ENCODE measurements around the gene HAPLN3. TPM values are rescaled to one million over a fixed set of nuclear protein-coding genes. Genes with fewer than 3 reads are reported as not detected.
"Not testable (repeated sequence)": the region's sequence is repeated elsewhere in the genome, so short reads cannot be mapped to it uniquely, and the experiment has no call there.

Gene HAPLN3
- total RNA-seq, 1 experiment from 2014 or later, result 42.4 TPM

DNA sequence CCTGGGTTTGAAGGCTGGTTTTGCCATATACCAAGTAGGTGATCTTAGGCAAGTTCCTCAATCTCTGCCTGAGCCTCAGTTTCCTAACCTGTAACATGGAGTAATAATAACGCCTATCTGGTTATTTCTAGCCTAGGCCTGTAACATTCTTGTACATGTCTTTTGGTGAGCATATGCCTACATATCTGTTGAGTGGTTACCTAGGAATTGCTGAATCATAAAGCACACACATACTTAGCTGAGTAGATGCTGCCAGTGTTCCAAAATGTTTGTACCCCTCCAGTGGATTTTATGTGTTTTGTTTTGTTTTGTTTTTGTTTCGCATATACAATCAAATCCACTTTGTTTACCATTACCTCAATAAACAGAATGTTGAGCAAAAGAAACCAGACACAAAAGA, 35.2 kb upstream of the HAPLN3 start:
- H2AK5ac ChIP-seq (ENCODE audit: insufficient read length, low read length), result no peak overlapping the region
- DNase-seq, result no peak
- H2BK20ac ChIP-seq (ENCODE audit: low read depth, low read length, poor library complexity, severe bottlenecking), result no peak overlapping the region
- H3K27ac Mint-ChIP-seq, result no peak overlapping the region
- no peaks in the 10 kb centered on the region for H3K4me1 ChIP-seq (ENCODE audit: insufficient read depth, low read length)
- no peak overlapping the region for H3K4ac ChIP-seq (ENCODE audit: low read depth, low read length)
- H3K36me3 Mint-ChIP-seq (ENCODE audit: insufficient read depth in 1 of 3, low read depth in 3 of 3), result peaks cover 24 to 68% (median 43%) of the 10 kb centered on the region in 3 experiments
- H3K27ac ChIP-seq (ENCODE audit: insufficient read length, low read depth, low read length), result no peak overlapping the region
- no peak overlapping the region for H3T11ph ChIP-seq (ENCODE audit: low read length)
- no peaks in the 10 kb centered on the region for H3K27me3 ChIP-seq (ENCODE audit: insufficient read depth, low read length)
- H4K8ac ChIP-seq (replicated peaks; ENCODE audit: insufficient read length, low read depth, low read length), result no peak overlapping the region
- no CpG with 5 or more reads among the region's 2 CpGs for WGBS (ENCODE audit: extremely low coverage, insufficient read length, low lambda C conversion rate)
- H3K9ac ChIP-seq (ENCODE audit: extremely low read depth, insufficient read length, low read length), result no peak overlapping the region
- no peak overlapping the region for H2AFZ ChIP-seq (ENCODE audit: low read length)
- H2BK12ac ChIP-seq (ENCODE audit: insufficient read length, low read depth, low read length), result no peak overlapping the region
- H2BK120ac ChIP-seq (ENCODE audit: low read depth, low read length, poor library complexity, severe bottlenecking), result no peak overlapping the region
- no peak overlapping the region for H2BK5ac ChIP-seq (ENCODE audit: insufficient read length, low read length)
- H3K23me2 ChIP-seq (ENCODE audit: insufficient read length, low read depth, low read length, poor library complexity, severe bottlenecking), result no peaks in the 10 kb centered on the region
- no peak overlapping the region for H3K4me2 ChIP-seq (ENCODE audit: insufficient read depth, insufficient read length, low read length)
- peaks cover 9% of the 10 kb centered on the region for H3K9me3 ChIP-seq (ENCODE audit: control insufficient read depth, low read depth, low read length)
- H3K4me1 Mint-ChIP-seq, result peaks cover 19 to 29% of the 10 kb centered on the region in 2 experiments
- H3K18ac ChIP-seq (ENCODE audit: insufficient read length, low read depth, low read length), result no peak overlapping the region
- H3K79me2 ChIP-seq (ENCODE audit: insufficient read depth, low read length), result no peaks in the 10 kb centered on the region
- TF ChIP-seq, protein P1, sequence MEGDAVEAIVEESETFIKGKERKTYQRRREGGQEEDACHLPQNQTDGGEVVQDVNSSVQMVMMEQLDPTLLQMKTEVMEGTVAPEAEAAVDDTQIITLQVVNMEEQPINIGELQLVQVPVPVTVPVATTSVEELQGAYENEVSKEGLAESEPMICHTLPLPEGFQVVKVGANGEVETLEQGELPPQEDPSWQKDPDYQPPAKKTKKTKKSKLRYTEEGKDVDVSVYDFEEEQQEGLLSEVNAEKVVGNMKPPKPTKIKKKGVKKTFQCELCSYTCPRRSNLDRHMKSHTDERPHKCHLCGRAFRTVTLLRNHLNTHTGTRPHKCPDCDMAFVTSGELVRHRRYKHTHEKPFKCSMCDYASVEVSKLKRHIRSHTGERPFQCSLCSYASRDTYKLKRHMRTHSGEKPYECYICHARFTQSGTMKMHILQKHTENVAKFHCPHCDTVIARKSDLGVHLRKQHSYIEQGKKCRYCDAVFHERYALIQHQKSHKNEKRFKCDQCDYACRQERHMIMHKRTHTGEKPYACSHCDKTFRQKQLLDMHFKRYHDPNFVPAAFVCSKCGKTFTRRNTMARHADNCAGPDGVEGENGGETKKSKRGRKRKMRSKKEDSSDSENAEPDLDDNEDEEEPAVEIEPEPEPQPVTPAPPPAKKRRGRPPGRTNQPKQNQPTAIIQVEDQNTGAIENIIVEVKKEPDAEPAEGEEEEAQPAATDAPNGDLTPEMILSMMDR (conservative IDR thresholded peaks at IDR 0.05), result no peak
- H3K9me3 Mint-ChIP-seq, result peaks cover 50 to 66% of the 10 kb centered on the region in 2 experiments
- no peak overlapping the region for H2BK15ac ChIP-seq (ENCODE audit: low read depth, low read length)
- H4K91ac ChIP-seq (ENCODE audit: insufficient read length, low read depth, low read length), result no peak overlapping the region
- no peak overlapping the region for H3K14ac ChIP-seq (ENCODE audit: insufficient read depth, low read length)
- no peaks in the 10 kb centered on the region for H4K20me1 ChIP-seq (ENCODE audit: control insufficient read depth, insufficient read depth, insufficient read length)
- H3K23ac ChIP-seq (ENCODE audit: insufficient read length, low read depth, low read length), result no peak overlapping the region
- H3K27me3 Mint-ChIP-seq (ENCODE audit: low read depth), result peaks cover 1% of the 10 kb centered on the region; the same call in 1 of the 2 replicates
- no peak overlapping the region for H3K4me3 Mint-ChIP-seq
- H3K79me1 ChIP-seq (ENCODE audit: insufficient read depth, low read depth, low read length, poor library complexity, severe bottlenecking), result no peaks in the 10 kb centered on the region
- no peak overlapping the region for H4K5ac ChIP-seq (ENCODE audit: insufficient read length, low read depth, low read length)
- no peak overlapping the region for H3K56ac ChIP-seq (ENCODE audit: insufficient read length, low read depth, low read length)

DNA sequence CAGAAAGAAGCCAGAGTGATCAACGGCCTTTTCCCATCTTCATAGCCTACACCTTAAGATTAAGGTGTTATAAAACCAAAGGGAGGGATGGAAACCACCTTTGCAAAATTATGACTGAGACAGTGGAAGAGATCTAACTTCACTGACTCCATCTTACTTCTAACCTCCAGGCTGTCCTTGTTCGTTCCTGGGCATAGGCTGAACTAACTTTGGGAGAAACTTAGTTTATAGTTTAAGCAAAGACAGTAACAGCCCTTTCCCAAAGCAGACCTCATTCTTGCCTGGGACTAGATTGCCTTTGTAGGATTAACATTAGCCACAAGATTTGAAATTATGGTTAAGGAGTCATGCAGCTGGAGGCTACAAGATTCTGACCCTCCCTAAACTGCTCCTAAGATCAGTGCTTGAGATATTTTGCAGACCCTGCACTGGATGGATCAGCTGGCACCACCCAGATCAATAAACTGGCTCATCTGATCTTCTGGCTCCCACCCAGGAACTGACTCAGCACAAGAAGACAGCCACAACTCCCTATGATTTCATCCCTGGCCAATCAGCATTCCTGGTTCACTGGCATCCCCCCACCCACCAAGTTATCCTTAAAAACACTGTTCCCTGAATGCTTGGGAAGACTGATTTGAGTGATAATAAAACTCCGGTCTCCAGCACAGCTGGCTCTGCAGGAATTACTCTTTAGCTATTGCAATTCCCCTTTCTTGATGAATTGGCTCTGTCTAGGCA, 34.2 kb upstream of the HAPLN3 start:
- H3K4me1 Mint-ChIP-seq, result peaks cover 19 to 23% of the 10 kb centered on the region in 2 experiments
- not testable (repeated sequence) for H3K27me3 Mint-ChIP-seq (ENCODE audit: low read depth); H3K4me2 ChIP-seq (ENCODE audit: insufficient read depth, insufficient read length, low read length); H3T11ph ChIP-seq (ENCODE audit: low read length); H4K20me1 ChIP-seq (ENCODE audit: control insufficient read depth, insufficient read depth, insufficient read length); H3K14ac ChIP-seq (ENCODE audit: insufficient read depth, low read length); H4K5ac ChIP-seq (ENCODE audit: insufficient read length, low read depth, low read length); H2AFZ ChIP-seq (ENCODE audit: low read length); H3K56ac ChIP-seq (ENCODE audit: insufficient read length, low read depth, low read length); H3K79me1 ChIP-seq (ENCODE audit: insufficient read depth, low read depth, low read length, poor library complexity, severe bottlenecking); H3K18ac ChIP-seq (ENCODE audit: insufficient read length, low read depth, low read length); H2BK12ac ChIP-seq (ENCODE audit: insufficient read length, low read depth, low read length); H4K91ac ChIP-seq (ENCODE audit: insufficient read length, low read depth, low read length); H3K27ac ChIP-seq (ENCODE audit: insufficient read length, low read depth, low read length); DNase-seq; H2BK120ac ChIP-seq (ENCODE audit: low read depth, low read length, poor library complexity, severe bottlenecking); H3K4me3 Mint-ChIP-seq; H4K8ac ChIP-seq (replicated peaks; ENCODE audit: insufficient read length, low read depth, low read length); H2BK20ac ChIP-seq (ENCODE audit: low read depth, low read length, poor library complexity, severe bottlenecking); H3K79me2 ChIP-seq (ENCODE audit: insufficient read depth, low read length); H2AK5ac ChIP-seq (ENCODE audit: insufficient read length, low read length); H3K23me2 ChIP-seq (ENCODE audit: insufficient read length, low read depth, low read length, poor library complexity, severe bottlenecking); H3K9me3 ChIP-seq (ENCODE audit: control insufficient read depth, low read depth, low read length); H3K23ac ChIP-seq (ENCODE audit: insufficient read length, low read depth, low read length); H3K9ac ChIP-seq (ENCODE audit: extremely low read depth, insufficient read length, low read length); H3K4ac ChIP-seq (ENCODE audit: low read depth, low read length); H2BK5ac ChIP-seq (ENCODE audit: insufficient read length, low read length); H3K27me3 ChIP-seq (ENCODE audit: insufficient read depth, low read length); H2BK15ac ChIP-seq (ENCODE audit: low read depth, low read length); H3K4me1 ChIP-seq (ENCODE audit: insufficient read depth, low read length)
- no CpG with 5 or more reads among the region's 3 CpGs for WGBS (ENCODE audit: extremely low coverage, insufficient read length, low lambda C conversion rate)
- peak overlapping the region in 2 of 3 experiments; percentile 23 to 92; a peak in 2 of 7 replicates for H3K27ac Mint-ChIP-seq
- peaks cover 42 to 66% of the 10 kb centered on the region in 2 experiments for H3K9me3 Mint-ChIP-seq
- H3K36me3 Mint-ChIP-seq (ENCODE audit: insufficient read depth in 1 of 3, low read depth in 3 of 3), result peaks cover 19 to 65% (median 34%) of the 10 kb centered on the region in 3 experiments
